Keratinocyte (primary cell): ENCODE data around the gene TMEM184C. TPM values are rescaled to one million over a fixed set of nuclear protein-coding genes. Genes with fewer than 3 reads are reported as not detected.

Experiments used
- DNase-seq: peaks from one replicate; pipeline ENCODE4 v3.0.0-alpha.2; 2011; ENCODE audit warnings: low read depth, missing footprints, low spot score
- FAIRE-seq: peaks from 2 replicates; lab custom pipeline; 2011; peaks lifted over from hg19 to GRCh38; lab: Jason Lieb, UNC
- H2AFZ ChIP-seq: 2 replicates; pipeline ENCODE4 v1.6.0; 2012; ENCODE audit warnings: low read length, control low read depth, inconsistent platforms; ENCODE audit not compliant: control insufficient read depth
- H3K27ac ChIP-seq: 2 replicates; pipeline ENCODE4 v1.5.1; 2011; ENCODE audit warnings: low read length; ENCODE audit not compliant: control insufficient read depth, insufficient read depth
- H3K27me3 ChIP-seq: 3 replicates; pipeline ENCODE4 v1.6.0; 2011; ENCODE audit warnings: low read length; ENCODE audit not compliant: control insufficient read depth, insufficient read depth; ENCODE audit errors: extremely low read depth
- H3K36me3 ChIP-seq, 2 experiments: 2 replicates in 1 of 2; 3 replicates in 1 of 2; pipeline ENCODE4 v1.5.1; 2011; ENCODE audit warnings: low read length in 2 of 2, mild to moderate bottlenecking in 1 of 2; ENCODE audit not compliant: control insufficient read depth in 2 of 2, insufficient read depth in 2 of 2; ENCODE audit errors: extremely low read depth in 1 of 2
- H3K4me1 ChIP-seq: 3 replicates; pipeline ENCODE4 v1.5.1; 2011; ENCODE audit warnings: low read length; ENCODE audit not compliant: control insufficient read depth, insufficient read depth; ENCODE audit errors: extremely low read depth
- H3K4me2 ChIP-seq: 3 replicates; pipeline ENCODE4 v1.6.0; 2011; ENCODE audit warnings: low read depth, low read length; ENCODE audit not compliant: control insufficient read depth, insufficient read depth; ENCODE audit errors: extremely low read depth
- H3K4me3 ChIP-seq, 3 experiments: fragments of 200-600 bp in 1 of 3; sonication (generic) in 1 of 3; 2 replicates in 2 of 3; 3 replicates in 1 of 3; pipeline ENCODE4 v1.5.1; 2011 to 2016; ENCODE audit warnings: low read length in 3 of 3, mild to moderate bottlenecking in 3 of 3, control low read depth in 2 of 3, inconsistent platforms in 1 of 3, low read depth in 1 of 3, mixed read lengths in 1 of 3, mixed run types in 1 of 3, moderate library complexity in 1 of 3; ENCODE audit not compliant: control insufficient read depth in 2 of 3, insufficient read depth in 2 of 3; ENCODE audit errors: extremely low read depth in 1 of 3
- H3K79me2 ChIP-seq: 2 replicates; pipeline ENCODE4 v1.6.0; 2012; ENCODE audit warnings: low read length; ENCODE audit not compliant: control insufficient read depth, insufficient read depth
- H3K9ac ChIP-seq: 3 replicates; pipeline ENCODE4 v1.6.0; 2011; ENCODE audit warnings: low read length; ENCODE audit not compliant: control insufficient read depth, insufficient read depth; ENCODE audit errors: extremely low read depth
- H3K9me1 ChIP-seq: 3 replicates; pipeline ENCODE4 v1.6.0; 2011; ENCODE audit warnings: low read length; ENCODE audit not compliant: control insufficient read depth, insufficient read depth; ENCODE audit errors: extremely low read depth
- H3K9me3 ChIP-seq: 2 replicates; pipeline ENCODE4 v1.5.1; 2012; ENCODE audit warnings: low read depth, low read length; ENCODE audit not compliant: control insufficient read depth
- H4K20me1 ChIP-seq: 3 replicates; pipeline ENCODE4 v1.6.0; 2011; ENCODE audit warnings: low read length; ENCODE audit not compliant: control insufficient read depth, insufficient read depth; ENCODE audit errors: extremely low read depth
- CTCF ChIP-seq, 3 experiments: IDR thresholded peaks in 1 of 3; conservative IDR thresholded peaks in 1 of 3; optimal IDR thresholded peaks in 1 of 3; 2 replicates in 2 of 3; 3 replicates in 1 of 3; pipeline versions ENCODE3 to v1.5.1; 2011; ENCODE audit warnings: low read length in 3 of 3, mild to moderate bottlenecking in 3 of 3, moderate library complexity in 2 of 3, control low read depth in 1 of 3, inconsistent platforms in 1 of 3; ENCODE audit not compliant: insufficient read depth in 2 of 3; ENCODE audit errors: extremely low read depth in 1 of 3
- EZH2 ChIP-seq: IDR thresholded peaks from one replicate; pipeline ENCODE4 v1.6.1; 2012; ENCODE audit warnings: inconsistent platforms, mild to moderate bottlenecking, low read length, moderate library complexity
- dilution Hi-C: fragments of 300-500 bp; cut with MboI; formaldehyde crosslinking; loops from one replicate; pipeline ENCODE4 v1.7.0; 2020; ENCODE audit warnings: low sequenced_read_pairs; ENCODE audit not compliant: extremely low pct_ligation_motif_present
- polyA plus RNA-seq, 5 experiments: library from polyadenylated mRNA; depleted of rRNA in 3 of 5; stranded (reverse) in 3 of 5; stranded (forward) in 1 of 5; unstranded in 1 of 5; fragments of >200 nt; gene quantifications; 1 replicate in 1 of 5; 2 replicates in 3 of 5; 3 replicates in 1 of 5; pipeline versions ENCODE4 v1.2.1 to v1.2.3, GENCODE V29; 2011 to 2012; ENCODE audit warnings: missing spikeins in 2 of 5, low read depth in 1 of 5, low replicate concordance in 1 of 5

TMEM184C gene
- polyA plus RNA-seq, 1 donor (not counting 4 experiments of a cell fraction or from before 2014, with no cell fraction given), result 32.2 TPM

- Histone ChIP-seq H3K4me2 (no peak overlapping the region), H2AFZ (no peak overlapping the region), H3K27ac (no peak overlapping the region), H3K9ac (no peak overlapping the region), H3K4me3 (no peak overlapping the region), H3K4me1 (peaks cover 12% of the 10 kb centered on the region), H3K9me1 (no peaks in the 10 kb centered on the region), H3K9me3 (no peaks in the 10 kb centered on the region), H3K79me2 (no peaks in the 10 kb centered on the region), H3K27me3 (no peaks in the 10 kb centered on the region), H4K20me1 (no peaks in the 10 kb centered on the region), H3K36me3 (no peaks in the 10 kb centered on the region)
- FAIRE-seq (no peak), DNase-seq (no peak)
- dilution Hi-C loops, result no loop called here
- TF ChIP-seq EZH2 (no peak), CTCF (optimal IDR thresholded peaks at IDR 0.05 in 1 of 3, IDR thresholded peaks at IDR 0.05 in 1 of 3, conservative IDR thresholded peaks at IDR 0.05 in 1 of 3; ENCODE audit: extremely low read depth in 1 of 3, insufficient read depth in 2 of 3, low read length in 3 of 3) (no peak)
Measured at GRCh38 chr4:147597561-147597960, 19.6 kb upstream of the TMEM184C start.

GRCh38 chr4:147599206-147599605 is 18.0 kb upstream of the TMEM184C start:
- no peaks in the 10 kb centered on the region for H3K27me3 ChIP-seq
- no peak overlapping the region for H3K4me3 ChIP-seq
- peaks cover 12% of the 10 kb centered on the region for H3K4me1 ChIP-seq
- no peaks in the 10 kb centered on the region for H3K9me3 ChIP-seq
- H3K9me1 ChIP-seq, result no peaks in the 10 kb centered on the region
- H3K9ac ChIP-seq, result no peak overlapping the region
- DNase-seq (no peak), FAIRE-seq (no peak)
- TF ChIP-seq CTCF (optimal IDR thresholded peaks at IDR 0.05 in 1 of 3, IDR thresholded peaks at IDR 0.05 in 1 of 3, conservative IDR thresholded peaks at IDR 0.05 in 1 of 3; ENCODE audit: extremely low read depth in 1 of 3, insufficient read depth in 2 of 3, low read length in 3 of 3) (no peak), EZH2 (no peak)
- H3K27ac ChIP-seq, result no peak overlapping the region
- H3K79me2 ChIP-seq, result no peaks in the 10 kb centered on the region
- no peaks in the 10 kb centered on the region for H3K36me3 ChIP-seq
- no peak overlapping the region for H3K4me2 ChIP-seq
- no peak overlapping the region for H2AFZ ChIP-seq
- no peaks in the 10 kb centered on the region for H4K20me1 ChIP-seq
- dilution Hi-C loops, result no loop called here
